HUES6 (cell line): ENCODE data around the gene SSC4D.
"Not testable (repeated sequence)": the region's sequence is repeated elsewhere in the genome, so short reads cannot be mapped to it uniquely, and the experiment has no call there.

Source experiments
- H3K27ac ChIP-seq: 2 replicates; pipeline ENCODE4 v1.7.0; 2013; ENCODE audit warnings: low read depth, mild to moderate bottlenecking, low read length, inconsistent platforms
- H3K27me3 ChIP-seq: 2 replicates; pipeline ENCODE4 v1.6.1; 2013; ENCODE audit warnings: low read length; ENCODE audit not compliant: control insufficient read depth, insufficient read depth
- H3K36me3 ChIP-seq: 2 replicates; pipeline ENCODE4 v1.6.1; 2013; ENCODE audit warnings: low read length; ENCODE audit not compliant: control insufficient read depth, insufficient read depth
- H3K4me1 ChIP-seq: 2 replicates; pipeline ENCODE4 v1.6.1; 2013; ENCODE audit warnings: low read length; ENCODE audit not compliant: control insufficient read depth, insufficient read depth
- H3K4me3 ChIP-seq: 2 replicates; pipeline ENCODE4 v1.5.1; 2013; ENCODE audit warnings: low read depth, low read length
- H3K9ac ChIP-seq: one replicate; pipeline ENCODE4 v1.6.1; 2013; ENCODE audit warnings: mild to moderate bottlenecking, low read length
- H3K9me3 ChIP-seq: 2 replicates; pipeline ENCODE4 v1.6.1; 2013; ENCODE audit warnings: low read depth, low read length; ENCODE audit not compliant: control insufficient read depth, insufficient read depth

Gene SSC4D

DNA sequence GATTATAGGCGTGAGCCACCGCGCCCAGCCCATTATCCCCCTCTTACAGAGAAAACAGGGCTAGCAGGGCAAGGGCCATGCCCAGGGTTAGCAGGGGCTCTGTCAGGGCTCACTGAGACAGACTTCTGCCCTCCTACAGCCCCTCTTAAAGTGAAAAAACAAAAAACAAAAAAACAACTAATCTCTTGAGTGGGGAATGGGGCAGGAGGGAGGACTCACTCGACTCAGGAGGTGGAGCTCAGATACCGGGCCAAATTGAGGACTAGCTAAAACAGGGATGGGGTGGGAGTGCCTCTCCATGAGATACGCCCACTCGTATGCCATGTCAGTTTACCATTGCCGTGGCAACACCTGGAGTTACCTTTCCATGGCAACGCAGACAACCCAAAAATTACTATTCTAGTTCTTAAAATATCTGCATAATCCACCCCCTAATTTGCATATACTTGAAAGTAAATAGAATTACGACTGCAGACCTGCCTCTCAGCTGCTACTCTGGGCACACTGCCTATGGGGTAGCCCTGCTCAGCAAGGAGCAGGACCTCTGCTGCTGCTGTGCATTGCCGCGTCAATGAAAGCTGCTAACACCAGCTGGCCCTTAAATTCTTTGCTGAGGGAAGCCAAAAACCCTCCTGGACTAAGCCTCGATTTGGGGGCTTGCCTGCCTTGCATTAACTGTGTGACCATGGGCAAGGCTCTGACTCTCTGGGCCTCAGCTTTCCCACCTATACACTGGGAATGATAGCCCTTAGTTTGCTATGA, 13.4 kb downstream of the SSC4D start:
- Histone ChIP-seq H3K4me3 (no peak overlapping the region), H3K36me3 (no peaks in the 10 kb centered on the region), H3K9me3 (no peaks in the 10 kb centered on the region), H3K27me3 (peaks cover 5% of the 10 kb centered on the region; the same call in 1 of the 2 replicates), H3K9ac (no peak overlapping the region), H3K27ac (no peak overlapping the region), H3K4me1 (peaks cover 29% of the 10 kb centered on the region)

DNA sequence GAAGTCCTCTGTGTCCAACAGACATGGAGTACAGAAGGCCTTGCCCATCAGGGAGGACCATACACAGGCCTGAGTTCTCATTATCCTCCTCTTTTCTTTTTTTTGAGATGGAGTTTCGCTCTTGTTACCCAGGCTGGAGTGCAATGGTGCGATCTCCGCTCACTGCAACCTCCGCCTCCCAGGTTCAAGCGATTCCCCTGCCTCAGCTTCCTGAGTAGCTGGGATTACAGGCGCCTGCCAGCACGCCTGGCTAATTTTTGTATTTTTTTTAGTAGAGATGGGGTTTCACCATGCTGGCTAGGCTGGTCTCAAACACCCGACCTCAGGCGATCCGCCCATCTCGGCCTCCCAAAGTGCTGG, 13.9 kb downstream of the SSC4D start:
- H3K36me3 ChIP-seq, H3K27ac ChIP-seq, H3K9ac ChIP-seq, H3K4me3 ChIP-seq, H3K9me3 ChIP-seq, H3K27me3 ChIP-seq: not testable (repeated sequence)
- peaks cover 29% of the 10 kb centered on the region for H3K4me1 ChIP-seq

DNA sequence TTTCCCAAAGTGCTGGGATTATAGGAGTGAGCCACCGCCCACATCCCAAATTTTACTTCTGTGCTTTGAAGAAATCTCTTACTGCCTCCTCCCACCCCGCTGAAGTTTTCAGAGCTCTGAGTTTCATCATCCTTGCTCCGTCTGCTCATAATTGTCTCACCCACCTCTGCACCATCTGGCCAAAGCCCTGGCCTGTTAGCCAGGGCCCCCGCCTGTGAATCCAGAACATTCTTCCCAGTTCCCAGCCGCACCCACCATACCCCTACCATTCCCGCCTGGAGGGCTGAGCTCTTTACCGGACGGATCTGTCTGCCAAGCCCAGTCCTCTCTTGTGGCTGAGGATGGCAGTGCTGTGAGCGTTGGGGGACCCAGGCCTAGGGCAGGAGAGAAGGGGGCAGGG, 14.5 kb downstream of the SSC4D start:
- H3K9me3 ChIP-seq = no peaks in the 10 kb centered on the region
- H3K4me3 ChIP-seq = no peak overlapping the region
- H3K4me1 ChIP-seq = peaks cover 31% of the 10 kb centered on the region
- no peaks in the 10 kb centered on the region for H3K36me3 ChIP-seq
- H3K27me3 ChIP-seq = peaks cover 5% of the 10 kb centered on the region; the same call in 1 of the 2 replicates
- H3K9ac ChIP-seq = no peak overlapping the region
- no peak overlapping the region for H3K27ac ChIP-seq

DNA sequence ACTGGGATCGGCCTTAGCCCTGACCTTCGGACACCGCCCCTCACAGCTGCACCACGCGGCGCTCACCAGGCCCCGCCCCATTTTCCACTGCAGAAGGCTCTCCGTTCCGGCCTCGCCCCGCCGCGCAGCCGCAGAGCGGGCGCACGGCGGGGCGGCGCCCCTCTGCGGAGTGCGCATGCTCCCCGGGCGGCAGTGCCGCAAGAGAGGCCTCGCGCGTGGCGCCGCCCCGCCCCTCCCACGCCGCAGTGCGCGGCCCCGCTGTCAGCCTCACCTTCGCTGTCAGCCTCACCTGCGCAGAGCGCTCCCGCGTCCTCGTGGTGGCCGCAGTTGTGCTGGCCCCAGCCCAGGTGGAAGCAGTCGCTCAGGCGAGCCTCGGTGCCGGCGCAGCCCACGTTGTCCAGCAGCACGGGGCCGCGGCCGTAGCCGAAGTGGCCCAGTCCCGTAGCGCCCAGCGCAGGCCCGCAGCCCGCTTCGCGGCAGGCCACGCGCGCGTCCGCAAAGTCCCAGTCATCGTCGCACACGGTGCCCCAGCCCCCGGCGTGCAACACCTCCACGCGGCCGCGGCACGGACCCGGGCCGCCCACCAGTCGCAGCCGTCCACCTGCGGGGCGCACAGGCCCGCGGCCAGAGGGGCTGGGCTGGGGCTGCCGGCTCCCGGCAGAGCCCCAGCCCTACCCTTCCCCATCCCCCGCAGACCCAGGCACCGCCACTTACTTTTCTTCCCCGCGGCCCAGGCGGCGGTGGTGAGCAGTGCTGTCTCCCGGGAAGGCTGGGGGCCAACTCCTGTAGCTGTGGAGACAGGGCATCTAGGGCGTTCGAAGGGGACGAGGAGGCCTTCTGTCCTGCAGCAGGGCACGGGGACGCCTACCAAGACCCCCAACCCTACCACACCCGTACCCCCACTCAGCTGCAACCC, 16.1 kb downstream of the SSC4D start:
- peak overlapping the region; percentile 67 for H3K4me3 ChIP-seq
- H3K4me1 ChIP-seq = peaks cover 43% of the 10 kb centered on the region
- no peaks in the 10 kb centered on the region for H3K36me3 ChIP-seq
- H3K9ac ChIP-seq = peak overlapping the region; percentile 50
- H3K9me3 ChIP-seq = no peaks in the 10 kb centered on the region
- H3K27ac ChIP-seq = peak overlapping the region; percentile 10; the same call in 1 of the 2 replicates
- H3K27me3 ChIP-seq = peaks cover 5% of the 10 kb centered on the region; the same call in 1 of the 2 replicates

DNA sequence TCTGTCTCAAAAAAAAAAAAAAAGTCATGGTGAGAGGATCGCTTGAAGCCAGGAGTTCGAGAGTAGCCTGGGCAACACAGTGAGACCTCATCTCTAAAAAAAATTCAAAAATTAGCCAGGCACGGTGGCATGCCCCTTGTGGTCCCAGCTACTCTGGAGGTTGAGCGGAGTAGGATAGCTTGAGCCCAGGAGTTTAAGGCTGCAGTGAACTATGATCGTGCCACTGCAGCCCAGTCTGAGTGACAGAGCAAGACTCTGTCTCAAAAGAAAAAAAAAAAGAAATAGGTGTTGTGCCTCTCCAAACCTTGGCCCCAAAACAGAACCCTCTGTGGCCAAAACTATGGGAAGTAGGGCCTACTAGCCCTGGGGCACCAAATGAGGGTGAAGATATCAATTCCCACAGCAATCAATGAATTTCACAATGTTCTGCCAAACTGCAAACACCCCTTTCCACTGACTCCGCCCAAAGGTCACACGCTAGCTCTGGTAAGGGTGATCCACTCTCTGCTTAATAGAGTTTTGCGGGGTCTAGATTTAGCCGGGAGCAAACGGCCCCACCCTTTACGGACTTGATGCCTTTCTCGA, 16.9 kb downstream of the SSC4D start:
- no peak overlapping the region for H3K9ac ChIP-seq
- no peak overlapping the region for H3K27ac ChIP-seq
- H3K4me3 ChIP-seq = peak overlapping the region; percentile 67

DNA sequence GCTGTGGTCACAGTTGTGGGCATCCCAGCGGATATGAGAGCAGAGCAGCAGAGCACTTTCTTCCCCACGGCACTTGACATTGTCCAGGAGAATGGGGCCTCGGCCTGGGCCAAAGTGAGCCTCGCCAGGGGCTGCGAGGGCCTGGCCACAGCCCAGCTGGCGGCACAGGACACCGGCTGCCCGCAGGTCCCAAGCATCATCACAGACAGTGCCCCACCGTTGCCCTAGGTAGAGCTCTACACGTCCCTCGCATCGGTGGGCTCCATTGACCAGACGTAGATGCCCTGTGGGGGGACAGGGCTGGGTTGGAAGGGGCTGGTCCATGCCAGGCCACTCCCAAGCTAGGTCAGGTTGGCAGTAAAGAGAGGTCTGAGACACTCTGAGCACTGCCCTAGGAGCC, 19.4 kb downstream of the SSC4D start:
- no peak overlapping the region for H3K27ac ChIP-seq
- H3K4me1 ChIP-seq = peaks cover 25% of the 10 kb centered on the region
- H3K9me3 ChIP-seq = no peaks in the 10 kb centered on the region
- no peaks in the 10 kb centered on the region for H3K36me3 ChIP-seq
- H3K4me3 ChIP-seq = no peak overlapping the region
- no peaks in the 10 kb centered on the region for H3K27me3 ChIP-seq
- H3K9ac ChIP-seq = no peak overlapping the region

More for the DNA sequence above, 16.9 kb downstream of the SSC4D start:
- H3K9me3 ChIP-seq = no peaks in the 10 kb centered on the region
- no peaks in the 10 kb centered on the region for H3K36me3 ChIP-seq
- H3K4me1 ChIP-seq = peaks cover 42% of the 10 kb centered on the region
- H3K27me3 ChIP-seq = peaks cover under 1% of the 10 kb centered on the region; the same call in 1 of the 2 replicates

GRCh38 chr7:76387789-76388188, 21.7 kb downstream of the SSC4D start:
- H3K27ac ChIP-seq, H3K36me3 ChIP-seq, H3K9me3 ChIP-seq, H3K9ac ChIP-seq, H3K27me3 ChIP-seq, H3K4me3 ChIP-seq: not testable (repeated sequence)
- H3K4me1 ChIP-seq = peaks cover 18% of the 10 kb centered on the region

- Histone ChIP-seq H3K4me1 (peaks cover 14% of the 10 kb centered on the region), H3K27me3 (no peaks in the 10 kb centered on the region)
Observed at GRCh38 chr7:76386691-76387260, 22.7 kb downstream of the SSC4D start.

DNA sequence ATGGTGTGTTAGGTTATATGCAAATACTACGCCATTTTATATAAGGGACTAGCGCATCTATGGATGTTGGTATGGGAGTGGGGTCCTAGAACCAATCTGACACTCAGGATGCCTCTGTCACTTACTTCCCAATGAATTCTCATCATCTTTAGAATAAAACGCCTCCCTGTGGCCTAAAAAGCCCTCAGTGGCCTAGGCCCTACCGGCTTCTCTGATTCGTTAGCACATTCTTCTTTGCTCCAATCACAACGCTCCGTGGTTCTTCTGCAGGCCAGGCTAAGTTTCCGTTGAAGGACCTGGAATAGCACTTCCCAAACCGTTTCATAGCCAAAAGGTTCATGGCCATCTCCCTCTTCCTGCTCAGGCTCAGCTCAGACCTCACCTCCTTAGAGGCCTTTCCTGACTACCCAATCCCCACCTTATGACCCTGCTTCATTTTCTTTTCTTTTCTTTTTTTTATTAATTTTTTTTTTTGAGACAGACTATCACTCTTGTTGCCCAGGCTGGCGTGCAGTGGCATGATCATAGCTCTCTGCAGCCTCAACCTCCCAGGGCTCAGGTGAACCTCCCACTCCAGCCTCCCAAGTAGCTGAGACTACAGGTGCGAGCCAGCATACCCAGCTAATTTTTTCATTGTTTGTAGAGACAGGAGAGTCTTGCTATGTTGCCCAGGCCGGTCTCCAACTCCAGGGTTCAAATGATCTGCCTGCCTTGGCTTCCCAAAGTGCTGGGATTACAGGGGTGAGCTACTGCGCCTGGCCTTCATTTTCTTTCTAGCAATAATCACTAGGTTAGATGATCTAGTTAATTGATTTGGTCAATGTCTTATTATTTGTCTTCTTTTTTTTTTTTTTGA, 26.2 kb downstream of the SSC4D start:
- Histone ChIP-seq H3K4me1 (peaks cover 4% of the 10 kb centered on the region; the same call in 1 of the 2 replicates), H3K4me3 (no peak overlapping the region), H3K36me3 (no peaks in the 10 kb centered on the region), H3K27me3 (no peaks in the 10 kb centered on the region), H3K27ac (no peak overlapping the region), H3K9me3 (no peaks in the 10 kb centered on the region), H3K9ac (no peak overlapping the region)

More at GRCh38 chr7:76386691-76387260, 22.7 kb downstream of the SSC4D start:
- Histone ChIP-seq H3K27ac (no peak overlapping the region), H3K36me3 (no peaks in the 10 kb centered on the region), H3K9ac (no peak overlapping the region), H3K9me3 (no peaks in the 10 kb centered on the region), H3K4me3 (no peak overlapping the region)

DNA sequence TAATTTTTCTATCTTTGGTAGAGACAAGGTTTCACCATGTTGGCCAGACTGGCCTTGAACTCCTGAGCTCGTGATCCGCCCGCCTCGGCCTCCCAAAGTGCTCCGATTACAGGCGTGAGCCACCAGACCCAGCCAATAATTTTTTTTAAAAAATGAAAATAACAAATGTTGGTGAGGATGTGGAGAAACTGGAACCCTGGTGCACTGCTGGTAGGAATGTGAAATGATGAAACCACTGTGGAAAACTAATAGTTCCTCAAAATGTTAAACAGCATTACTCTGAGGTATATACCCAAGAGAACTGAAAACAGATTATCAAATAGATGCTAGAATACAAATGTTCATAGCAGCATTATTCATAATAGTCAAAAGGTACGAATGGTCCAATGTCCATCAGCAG, 27.7 kb downstream of the SSC4D start:
- H3K36me3 ChIP-seq = no peaks in the 10 kb centered on the region
- no peak overlapping the region for H3K27ac ChIP-seq
- H3K9me3 ChIP-seq = no peaks in the 10 kb centered on the region
- H3K4me1 ChIP-seq = peaks cover 4% of the 10 kb centered on the region; the same call in 1 of the 2 replicates
- H3K27me3 ChIP-seq = no peaks in the 10 kb centered on the region
- no peak overlapping the region for H3K4me3 ChIP-seq
- no peak overlapping the region for H3K9ac ChIP-seq
